K562 (cell line): ENCODE data around the gene PID1. TPM values are rescaled to one million over a fixed set of nuclear protein-coding genes. Genes with fewer than 3 reads are reported as not detected.

ENCODE experiments used
- ATAC-seq: fragments of 200-7000 bp; cut with Tn5 transposase; 3 replicates; pipeline ENCODE4 v1.9.1; 2020; ENCODE audit warnings: moderate library complexity
- BruUV-seq: library from RNA; stranded (reverse); fragments of 400-500 nt; replicated peaks from 2 replicates; lab custom pipeline; 2021; lab: Mats Ljungman, UMichigan
- CTCF ChIA-PET: fragments of 300-600 bp; formaldehyde crosslinking; extraction: SDS; loops from one replicate; lab custom pipeline; 2021; ENCODE audit warnings: low intra/inter-chr PET ratio; lab: Yijun Ruan, JAX
- POLR2A ChIA-PET: fragments of 300-600, 350-650 bp; sonication (Branson Sonifier 250); formaldehyde crosslinking; extraction: SDS; loops from one replicate; lab custom pipeline; 2021; ENCODE audit warnings: antibody characterized with exemption, inconsistent platforms; lab: Yijun Ruan, JAX
- DNase-seq, 4 experiments: peaks; one replicate each; pipeline versions ENCODE4 v3.0.0 to v3.0.0-alpha.2; 2011 to 2018; ENCODE audit warnings: low spot score in 3 of 4, mixed read lengths in 3 of 4; ENCODE audit errors: extremely low read depth in 1 of 4
- FAIRE-seq: peaks from 2 replicates; lab custom pipeline; 2011; peaks lifted over from hg19 to GRCh38; lab: Jason Lieb, UNC
- H2AFZ ChIP-seq: 2 replicates; pipeline ENCODE4 v1.6.0; 2011; ENCODE audit warnings: low read depth, low read length, control low read depth, inconsistent platforms
- H3K27ac ChIP-seq: fragments of 200-600 bp; 3 replicates; pipeline ENCODE4 v1.8.0; 2011; ENCODE audit warnings: low read depth, mild to moderate bottlenecking, control low read depth, inconsistent platforms, low read length, moderate library complexity, mixed read lengths; ENCODE audit errors: extremely low read depth
- H3K27me3 ChIP-seq, 2 experiments: fragments of 300-600 bp in 1 of 2; 2 replicates in 1 of 2; 3 replicates in 1 of 2; pipeline versions ENCODE4 v1.6.0 to v1.8.0; 2011; ENCODE audit warnings: inconsistent platforms in 2 of 2, low read length in 2 of 2, mild to moderate bottlenecking in 1 of 2, mixed read lengths in 1 of 2, moderate library complexity in 1 of 2; ENCODE audit not compliant: control insufficient read depth in 2 of 2, insufficient read depth in 2 of 2
- H3K36me3 ChIP-seq: fragments of 300-600 bp; 3 replicates; pipeline ENCODE4 v1.8.0; 2011; ENCODE audit warnings: mild to moderate bottlenecking, low read length, inconsistent platforms; ENCODE audit not compliant: control insufficient read depth, insufficient read depth
- H3K4me1 ChIP-seq, 2 experiments: fragments of 200-600 bp in 1 of 2; replicated peaks in 1 of 2; 2 replicates in 1 of 2; 3 replicates in 1 of 2; pipeline versions ENCODE4 v1.5.1 to v1.8.0; 2011; ENCODE audit warnings: inconsistent platforms in 2 of 2, low read length in 2 of 2, mild to moderate bottlenecking in 1 of 2, mixed read lengths in 1 of 2, moderate library complexity in 1 of 2; ENCODE audit not compliant: control insufficient read depth in 2 of 2, insufficient read depth in 2 of 2
- H3K4me2 ChIP-seq: 2 replicates; pipeline ENCODE4 v1.6.1; 2011; ENCODE audit warnings: low read length, control low read depth, inconsistent platforms, mixed read lengths; ENCODE audit not compliant: insufficient read depth
- H3K4me3 ChIP-seq: fragments of 200-600 bp; sonication (generic), shearing (Covaris generic); 2 replicates; pipeline ENCODE4 v1.5.1; 2016; ENCODE audit warnings: control low read depth, inconsistent platforms
- H3K79me2 ChIP-seq: fragments of 200-600 bp; 3 replicates; pipeline ENCODE4 v1.8.0; 2011; ENCODE audit warnings: low read length, inconsistent platforms; ENCODE audit not compliant: control insufficient read depth, insufficient read depth
- H3K9ac ChIP-seq, 2 experiments: 2 replicates each; pipeline versions ENCODE4 v1.6.0 to v1.6.1; 2011; ENCODE audit warnings: low read depth in 2 of 2, low read length in 2 of 2, control low read depth in 1 of 2, inconsistent platforms in 1 of 2, mild to moderate bottlenecking in 1 of 2, mixed read lengths in 1 of 2; ENCODE audit not compliant: insufficient read depth in 1 of 2
- H3K9me1 ChIP-seq: one replicate; pipeline ENCODE4 v1.6.0; 2011; ENCODE audit warnings: inconsistent platforms, mild to moderate bottlenecking, low read length, moderate library complexity; ENCODE audit not compliant: control insufficient read depth, insufficient read depth
- H3K9me3 ChIP-seq: replicated peaks from 2 replicates; pipeline ENCODE4 v1.5.1; 2011; ENCODE audit warnings: low read depth, low read length, inconsistent platforms; ENCODE audit not compliant: control insufficient read depth, insufficient read depth
- H4K20me1 ChIP-seq: replicated peaks from 2 replicates; pipeline ENCODE4 v1.6.1; 2011; ENCODE audit warnings: low read length, inconsistent platforms, mixed read lengths; ENCODE audit not compliant: control insufficient read depth, insufficient read depth
- ATF3 ChIP-seq, 2 experiments: fragments of 450-650 bp in 1 of 2; sonication (generic) in 1 of 2; formaldehyde crosslinking in 1 of 2; IDR thresholded peaks in 1 of 2; conservative IDR thresholded peaks in 1 of 2; 2 replicates each; pipeline versions ENCODE4 v1.6.1 to v1.8.1; 2016 to 2023; ENCODE audit warnings: mild to moderate bottlenecking in 2 of 2, moderate library complexity in 2 of 2, inconsistent platforms in 1 of 2, missing genetic modification reagents in 1 of 2
- EWSR1 ChIP-seq: fragments of 450-650 bp; IDR thresholded peaks from 2 replicates; pipeline ENCODE4 v1.6.1; 2018; ENCODE audit warnings: borderline replicate concordance, mild to moderate bottlenecking, low read depth, moderate library complexity; ENCODE audit not compliant: partially characterized antibody
- HDAC3 ChIP-seq: fragments of 450-650 bp; IDR thresholded peaks from 2 replicates; pipeline ENCODE4 v1.6.1; 2018; ENCODE audit warnings: borderline replicate concordance, mild to moderate bottlenecking, moderate library complexity; ENCODE audit not compliant: partially characterized antibody
- HNRNPH1 ChIP-seq: fragments of 200-400 bp; formaldehyde crosslinking; optimal IDR thresholded peaks from 2 replicates; pipeline ENCODE3; 2017; ENCODE audit warnings: low read depth, mild to moderate bottlenecking, low read length, moderate library complexity
- NFIC ChIP-seq: fragments of 450-650 bp; IDR thresholded peaks from 2 replicates; pipeline ENCODE4 v1.6.1; 2017; ENCODE audit warnings: mild to moderate bottlenecking, inconsistent platforms
- NONO ChIP-seq, 2 experiments: fragments of 200-400 bp in 1 of 2; fragments of 450-650 bp in 1 of 2; formaldehyde crosslinking in 1 of 2; IDR thresholded peaks; 2 replicates each; pipeline ENCODE4 v1.6.1; 2017; ENCODE audit warnings: low read depth in 2 of 2, mild to moderate bottlenecking in 2 of 2, moderate library complexity in 2 of 2, low read length in 1 of 2
- SIN3B ChIP-seq: fragments of 450-650 bp; IDR thresholded peaks from 2 replicates; pipeline ENCODE4 v1.6.1; 2017; ENCODE audit warnings: low read depth, mild to moderate bottlenecking, moderate library complexity
- TAF1 ChIP-seq: IDR thresholded peaks from 2 replicates; pipeline ENCODE4 v1.6.1; 2011; ENCODE audit warnings: mild to moderate bottlenecking, low read length, moderate library complexity; ENCODE audit not compliant: insufficient read depth, control insufficient read depth, severe bottlenecking; ENCODE audit errors: extremely low read depth
- TGIF2 ChIP-seq: sonication (generic); formaldehyde crosslinking; IDR thresholded peaks from 2 replicates; pipeline ENCODE4 v1.8.1; 2022; ENCODE audit warnings: mild to moderate bottlenecking, missing genetic modification reagents, moderate library complexity
- ZNF140 ChIP-seq: fragments of 250-450 bp; sonication (Bioruptor Pico); IDR thresholded peaks from 2 replicates; pipeline ENCODE4 v1.8.0; 2021; ENCODE audit warnings: moderate library complexity, mild to moderate bottlenecking, inconsistent platforms
- ZNF197 ChIP-seq: fragments of 200-800 bp; sonication (Bioruptor generic); IDR thresholded peaks from 2 replicates; pipeline ENCODE4 v1.6.1; 2016; ENCODE audit warnings: low read depth, missing genetic modification characterization, missing compliant biosample characterization
- ZNF324 ChIP-seq: fragments of 250-450 bp; sonication (Bioruptor Pico); IDR thresholded peaks from 2 replicates; pipeline ENCODE4 v1.4.0; 2020; ENCODE audit warnings: mild to moderate bottlenecking
- ZNF431 ChIP-seq: sonication (generic); formaldehyde crosslinking; IDR thresholded peaks from 2 replicates; pipeline ENCODE4 v1.8.0; 2022; ENCODE audit warnings: mild to moderate bottlenecking, missing genetic modification reagents
- WGBS: fragments of 100-300 bp; shearing (Covaris generic); methylation state at CpG from one replicate; pipeline ENCODE4 v1.1.6; 2016; ENCODE audit warnings: low coverage, mixed read lengths; ENCODE audit not compliant: insufficient coverage; ENCODE audit errors: missing lambda C conversion rate; 5-methylcytosine and 5-hydroxymethylcytosine counted together
- in situ Hi-C: fragments of 300-500 bp; cut with MboI; formaldehyde crosslinking; loops from 4 replicates; pipeline ENCODE4 v1.15.0; 2018; ENCODE audit warnings: inconsistent platforms, mixed read lengths
- intact Hi-C: fragments of 100-400 bp; cut with micrococcal nuclease; formaldehyde crosslinking; loops from 2 replicates; pipeline ENCODE4 v1.14.2; 2022
- polyA plus RNA-seq, 8 experiments: library from polyadenylated mRNA; depleted of rRNA in 4 of 8; stranded (reverse) in 5 of 8; unstranded in 3 of 8; fragments of >200 nt; fragmentation: Nextera tagmentation in 2 of 8; fragmentation: Illumina TruSeq in 1 of 8; extraction: Ambion mirVana in 2 of 8; extraction: Trizol in 1 of 8; gene quantifications; 2 replicates each; pipeline versions ENCODE4 v1.2.1 to v1.2.3, GENCODE V29; 2011 to 2014; ENCODE audit warnings: inconsistent platforms in 1 of 8, missing spikeins in 1 of 8
- total RNA-seq, 7 experiments: library from RNA; depleted of rRNA in 6 of 7; stranded (reverse); fragments of >200 nt in 6 of 7; fragmentation: Illumina TruSeq in 2 of 7; extraction: Trizol in 2 of 7; gene quantifications; 2 replicates each; pipeline versions ENCODE4 v1.2.1 to v1.2.3, GENCODE V29; 2011 to 2021; ENCODE audit warnings: low replicate concordance in 1 of 7
- TF ChIP-seq, protein P1 (sequence below): IDR thresholded peaks from 2 replicates; pipeline ENCODE4 v1.6.1; 2011; ENCODE audit not compliant: insufficient read length; ENCODE audit errors: extremely low read depth
- TF ChIP-seq, protein P2 (sequence below): fragments of 250-450 bp; sonication (Bioruptor Pico); IDR thresholded peaks from 2 replicates; pipeline ENCODE4 v1.4.0; 2020; ENCODE audit warnings: mild to moderate bottlenecking, moderate library complexity

The PID1 gene
- total and polyA plus RNA-seq, 9 of the 15 experiments (the other 6 are each of a cell fraction or from before 2014, with no cell fraction given) = not detected

- TF ChIP-seq, protein P1, sequence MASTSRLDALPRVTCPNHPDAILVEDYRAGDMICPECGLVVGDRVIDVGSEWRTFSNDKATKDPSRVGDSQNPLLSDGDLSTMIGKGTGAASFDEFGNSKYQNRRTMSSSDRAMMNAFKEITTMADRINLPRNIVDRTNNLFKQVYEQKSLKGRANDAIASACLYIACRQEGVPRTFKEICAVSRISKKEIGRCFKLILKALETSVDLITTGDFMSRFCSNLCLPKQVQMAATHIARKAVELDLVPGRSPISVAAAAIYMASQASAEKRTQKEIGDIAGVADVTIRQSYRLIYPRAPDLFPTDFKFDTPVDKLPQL = no peak
- TF ChIP-seq ZNF324 (CRISPR knock-in tag) (no peak), HNRNPH1 (no peak), HDAC3 (no peak)
Measured at GRCh38 chr2:229235131-229235914, 35.8 kb downstream of the PID1 start (continued).

DNA sequence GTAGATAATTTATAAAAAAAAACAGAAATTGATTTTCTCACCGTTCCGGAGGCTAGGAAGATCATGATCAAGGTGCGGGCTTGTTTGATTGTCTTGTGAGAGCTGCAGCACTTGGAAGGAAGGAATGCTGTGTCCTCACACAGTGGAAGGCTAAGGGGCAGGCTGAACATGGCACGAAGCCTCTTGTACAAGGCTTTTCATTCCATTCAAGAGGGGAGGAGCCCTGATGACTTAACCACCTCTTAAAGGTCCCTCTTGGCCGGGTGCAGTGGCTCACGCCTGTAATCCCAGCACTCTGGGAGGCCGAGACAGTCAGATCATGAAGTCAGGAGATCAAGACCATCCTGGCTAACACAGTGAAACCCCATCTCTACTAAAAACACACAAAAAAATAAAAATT is 39.2 kb downstream of the PID1 start:
- FAIRE-seq (no peak), DNase-seq (no peak), ATAC-seq (no peak)
- Histone ChIP-seq H4K20me1 (no peaks in the 10 kb centered on the region), H3K4me3 (no peak overlapping the region), H2AFZ (no peak overlapping the region), H3K36me3 (no peaks in the 10 kb centered on the region), H3K27ac (no peak overlapping the region), H3K4me2 (no peak overlapping the region), H3K79me2 (no peaks in the 10 kb centered on the region), H3K27me3 (no peaks in the 10 kb centered on the region), H3K4me1 (no peaks in the 10 kb centered on the region), H3K9me3 (no peaks in the 10 kb centered on the region), H3K9ac (no peak overlapping the region), H3K9me1 (no peaks in the 10 kb centered on the region)
- intact Hi-C loops = no loop called here
- in situ Hi-C loops = no loop called here
- ChIA-PET POLR2A (no interaction called here), CTCF (no interaction called here)
- BruUV-seq = no TSS peak
- 1% methylated on average over 7 of the region's 7 CpGs for WGBS
- TF ChIP-seq NFIC (no peak), ZNF431 (CRISPR knock-in tag) (no peak), ZNF197 (CRISPR knock-in tag) (no peak), EWSR1 (no peak), ZNF140 (CRISPR knock-in tag) (no peak), NONO (IDR thresholded peaks at IDR 0.05; ENCODE audit: low read depth in 2 of 2, low read length in 1 of 2) (no peak), ATF3 (IDR thresholded peaks at IDR 0.05) (no peak), ATF3 (CRISPR knock-in tag; conservative IDR thresholded peaks at IDR 0.05) (no peak), TGIF2 (CRISPR knock-in tag) (no peak), TAF1 (no peak), SIN3B (no peak)
- TF ChIP-seq, protein P2, sequence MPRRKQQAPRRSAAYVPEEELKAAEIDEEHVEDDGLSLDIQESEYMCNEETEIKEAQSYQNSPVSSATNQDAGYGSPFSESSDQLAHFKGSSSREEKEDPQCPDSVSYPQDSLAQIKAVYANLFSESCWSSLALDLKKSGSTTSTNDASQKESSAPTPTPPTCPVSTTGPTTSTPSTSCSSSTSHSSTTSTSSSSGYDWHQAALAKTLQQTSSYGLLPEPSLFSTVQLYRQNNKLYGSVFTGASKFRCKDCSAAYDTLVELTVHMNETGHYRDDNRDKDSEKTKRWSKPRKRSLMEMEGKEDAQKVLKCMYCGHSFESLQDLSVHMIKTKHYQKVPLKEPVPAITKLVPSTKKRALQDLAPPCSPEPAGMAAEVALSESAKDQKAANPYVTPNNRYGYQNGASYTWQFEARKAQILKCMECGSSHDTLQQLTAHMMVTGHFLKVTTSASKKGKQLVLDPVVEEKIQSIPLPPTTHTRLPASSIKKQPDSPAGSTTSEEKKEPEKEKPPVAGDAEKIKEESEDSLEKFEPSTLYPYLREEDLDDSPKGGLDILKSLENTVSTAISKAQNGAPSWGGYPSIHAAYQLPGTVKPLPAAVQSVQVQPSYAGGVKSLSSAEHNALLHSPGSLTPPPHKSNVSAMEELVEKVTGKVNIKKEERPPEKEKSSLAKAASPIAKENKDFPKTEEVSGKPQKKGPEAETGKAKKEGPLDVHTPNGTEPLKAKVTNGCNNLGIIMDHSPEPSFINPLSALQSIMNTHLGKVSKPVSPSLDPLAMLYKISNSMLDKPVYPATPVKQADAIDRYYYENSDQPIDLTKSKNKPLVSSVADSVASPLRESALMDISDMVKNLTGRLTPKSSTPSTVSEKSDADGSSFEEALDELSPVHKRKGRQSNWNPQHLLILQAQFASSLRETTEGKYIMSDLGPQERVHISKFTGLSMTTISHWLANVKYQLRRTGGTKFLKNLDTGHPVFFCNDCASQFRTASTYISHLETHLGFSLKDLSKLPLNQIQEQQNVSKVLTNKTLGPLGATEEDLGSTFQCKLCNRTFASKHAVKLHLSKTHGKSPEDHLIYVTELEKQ (CRISPR knock-in tag) = no peak
